Sigmoid colon (tissue), 7 donors: Measurements from ENCODE around the gene ULBP2. TPM values are rescaled to one million over a fixed set of nuclear protein-coding genes. Genes with fewer than 3 reads are reported as not detected.

ENCODE experiments used
- DNase-seq: peaks from one replicate; pipeline ENCODE4 v3.0.0-alpha.2; 2019
- H3K27ac ChIP-seq, 4 donors: fragments of 200-600 bp; sonication (generic); one replicate each; pipeline ENCODE4 v1.5.1; 2016 to 2019; ENCODE audit warnings: mild to moderate bottlenecking in 1 of 4
- H3K27me3 ChIP-seq, 3 donors: fragments of 200-600 bp; sonication (generic); one replicate each; pipeline ENCODE4 v1.5.1; 2019; ENCODE audit warnings: mild to moderate bottlenecking in 1 of 3
- H3K36me3 ChIP-seq, 4 donors: fragments of 200-600 bp; sonication (generic); one replicate each; pipeline ENCODE4 v1.5.1; 2016 to 2019
- H3K4me1 ChIP-seq, 4 donors: fragments of 200-600 bp; sonication (generic); one replicate each; pipeline ENCODE4 v1.5.1; 2017 to 2019
- H3K4me3 ChIP-seq, 4 donors: fragments of 200-600 bp; sonication (generic); one replicate each; pipeline ENCODE4 v1.5.1; 2017 to 2019; ENCODE audit warnings: mild to moderate bottlenecking in 2 of 4, moderate library complexity in 1 of 4
- H3K9me3 ChIP-seq, 4 donors: fragments of 200-600 bp in 3 of 4; sonication (generic) in 3 of 4; one replicate each; pipeline versions ENCODE4 v1.5.1 to v1.6.1; 2013 to 2019
- EP300 ChIP-seq, 4 donors: sonication (generic); formaldehyde crosslinking; IDR thresholded peaks; one replicate each; pipeline ENCODE4 v1.6.1; 2017; ENCODE audit warnings: antibody characterized with exemption in 4 of 4
- POLR2A ChIP-seq, 2 donors: fragments of 450-650 bp; IDR thresholded peaks; one replicate each; pipeline ENCODE4 v1.6.1; 2016; ENCODE audit warnings: antibody characterized with exemption in 2 of 2, mild to moderate bottlenecking in 2 of 2, moderate library complexity in 2 of 2
- POLR2AphosphoS5 ChIP-seq, 4 donors: sonication (generic); formaldehyde crosslinking; IDR thresholded peaks; one replicate each; pipeline ENCODE4 v1.6.1; 2017; ENCODE audit warnings: antibody characterized with exemption in 4 of 4
- WGBS, 2 donors: extraction: QIAGEN DNeasy Blood & Tissue Kit; methylation state at CpG; one replicate each; pipeline ENCODE4 v1.1.7; 2013; 5-methylcytosine and 5-hydroxymethylcytosine counted together
- intact Hi-C: fragments of 100-400 bp; cut with DNase I; formaldehyde crosslinking; loops from one replicate; pipeline ENCODE4 v1.15.1; 2023
- polyA plus RNA-seq, 3 donors: library from polyadenylated mRNA; stranded (reverse); fragments of 200-250 nt; gene quantifications; one replicate each; pipeline ENCODE4 v1.2.3, GENCODE V29; 2013
- total RNA-seq, 4 donors: library from RNA; depleted of rRNA; stranded (reverse); fragments of >200 nt; gene quantifications; one replicate each; pipeline ENCODE4 v1.1.0, GENCODE V29; 2016
- TF ChIP-seq, protein P1 (sequence below), 4 experiments: fragments of 450-650 bp in 3 of 4; fragments of 200-600 bp in 1 of 4; IDR thresholded peaks; one replicate each; pipeline ENCODE4 v1.5.1; 2016 to 2019; ENCODE audit warnings: antibody characterized with exemption in 4 of 4, mild to moderate bottlenecking in 3 of 4, moderate library complexity in 2 of 4
- donor health status: healthy with polysubstance abuse.
- donor health status: Bipolar disorder and iron deficiency.
- donor health status: healthy.

Gene ULBP2
- total and polyA plus RNA-seq, 7 donors: 0.34 TPM; not detected in 6

- Histone ChIP-seq H3K4me3 (no peak overlapping the region), H3K36me3 (no peaks in the 10 kb centered on the region), H3K4me1 (peaks cover 0 to 15% (median 10%) of the 10 kb centered on the region in 4 donors), H3K27ac (no peak overlapping the region), H3K27me3 (peaks cover 0 to 55% (median 36%) of the 10 kb centered on the region in 3 donors), H3K9me3 (no peaks in the 10 kb centered on the region)
- intact Hi-C loops: loop anchor here (10.0 kb wide), 2 partner anchors 215 to 385 kb away; partner anchors contain the start of genes LATS1 and PPIL4
- DNase-seq: no peak
- TF ChIP-seq EP300 (IDR thresholded peaks at IDR 0.05): no peak
- TF ChIP-seq, protein P1, sequence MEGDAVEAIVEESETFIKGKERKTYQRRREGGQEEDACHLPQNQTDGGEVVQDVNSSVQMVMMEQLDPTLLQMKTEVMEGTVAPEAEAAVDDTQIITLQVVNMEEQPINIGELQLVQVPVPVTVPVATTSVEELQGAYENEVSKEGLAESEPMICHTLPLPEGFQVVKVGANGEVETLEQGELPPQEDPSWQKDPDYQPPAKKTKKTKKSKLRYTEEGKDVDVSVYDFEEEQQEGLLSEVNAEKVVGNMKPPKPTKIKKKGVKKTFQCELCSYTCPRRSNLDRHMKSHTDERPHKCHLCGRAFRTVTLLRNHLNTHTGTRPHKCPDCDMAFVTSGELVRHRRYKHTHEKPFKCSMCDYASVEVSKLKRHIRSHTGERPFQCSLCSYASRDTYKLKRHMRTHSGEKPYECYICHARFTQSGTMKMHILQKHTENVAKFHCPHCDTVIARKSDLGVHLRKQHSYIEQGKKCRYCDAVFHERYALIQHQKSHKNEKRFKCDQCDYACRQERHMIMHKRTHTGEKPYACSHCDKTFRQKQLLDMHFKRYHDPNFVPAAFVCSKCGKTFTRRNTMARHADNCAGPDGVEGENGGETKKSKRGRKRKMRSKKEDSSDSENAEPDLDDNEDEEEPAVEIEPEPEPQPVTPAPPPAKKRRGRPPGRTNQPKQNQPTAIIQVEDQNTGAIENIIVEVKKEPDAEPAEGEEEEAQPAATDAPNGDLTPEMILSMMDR (IDR thresholded peaks at IDR 0.05): no peak
- TF ChIP-seq POLR2A (IDR thresholded peaks at IDR 0.05): no peak
- TF ChIP-seq POLR2AphosphoS5 (IDR thresholded peaks at IDR 0.05): no peak
- 4 to 10% methylated on average over 3 of the region's 3 CpGs for WGBS, 2 donors
These were observed 12.4 kb upstream of the ULBP2 start for GRCh38 chr6:149929422-149929821.

DNA sequence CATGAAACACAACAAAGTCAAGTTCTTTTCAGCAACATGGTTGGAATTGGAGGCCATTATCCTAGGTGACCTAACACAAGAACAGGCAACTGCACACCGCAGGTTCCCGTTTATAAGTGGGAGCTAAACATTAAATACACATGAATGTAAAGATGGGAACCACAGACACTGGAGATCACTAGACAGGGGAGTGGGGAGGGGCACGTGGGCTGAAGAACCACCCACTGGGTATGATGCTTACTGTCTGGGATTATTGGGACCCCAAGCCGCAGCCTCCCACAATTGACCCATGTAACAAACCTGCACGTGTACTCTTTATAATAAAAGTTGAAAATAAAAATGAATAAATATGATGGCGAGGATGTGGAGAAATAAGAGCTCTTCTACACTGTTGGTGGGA is 10.3 kb upstream of the ULBP2 start:
- DNase-seq: no peak
- no peaks in the 10 kb centered on the region for H3K9me3 ChIP-seq
- H3K4me3 ChIP-seq: no peak overlapping the region
- peaks cover 8 to 76% (median 55%) of the 10 kb centered on the region in 3 donors for H3K27me3 ChIP-seq
- H3K27ac ChIP-seq: no peak overlapping the region
- WGBS, 2 donors: 55 to 70% methylated on average over 6 of the region's 6 CpGs
- intact Hi-C loops: no loop called here
- TF ChIP-seq, protein P1 (IDR thresholded peaks at IDR 0.05): no peak
- TF ChIP-seq EP300 (IDR thresholded peaks at IDR 0.05) (no peak), POLR2AphosphoS5 (IDR thresholded peaks at IDR 0.05) (no peak), POLR2A (IDR thresholded peaks at IDR 0.05) (no peak)
- H3K4me1 ChIP-seq: no peaks in the 10 kb centered on the region
- no peaks in the 10 kb centered on the region for H3K36me3 ChIP-seq

DNA sequence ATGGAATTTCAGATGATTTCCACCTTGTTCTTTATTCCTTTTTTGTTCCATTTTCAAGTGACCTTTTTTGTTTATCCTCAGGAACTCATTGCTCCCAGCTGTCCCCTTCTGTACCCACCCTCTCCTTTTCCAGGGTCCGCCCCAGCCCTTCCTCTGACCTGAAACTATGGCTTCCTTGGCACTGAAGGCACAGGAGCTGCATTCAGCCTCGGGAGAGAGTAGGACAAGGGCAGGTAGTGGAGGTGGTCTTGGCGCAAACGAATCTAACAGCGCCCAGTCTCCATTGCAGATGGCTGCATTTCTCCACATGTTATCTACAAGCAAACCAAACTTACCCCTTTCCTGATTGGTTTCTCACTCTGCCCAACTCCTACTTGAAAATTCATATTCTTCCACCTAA is 8.8 kb upstream of the ULBP2 start:
- H3K27ac ChIP-seq: no peak overlapping the region
- peaks cover 0 to under 1% (median under 1%) of the 10 kb centered on the region in 4 donors for H3K4me1 ChIP-seq
- H3K4me3 ChIP-seq: no peak overlapping the region
- H3K27me3 ChIP-seq: peaks cover 12 to 90% (median 68%) of the 10 kb centered on the region in 3 donors
- 56 to 67% methylated on average over 5 of the region's 5 CpGs for WGBS, 2 donors
- no peaks in the 10 kb centered on the region for H3K9me3 ChIP-seq
- no peak for TF ChIP-seq POLR2AphosphoS5 (IDR thresholded peaks at IDR 0.05)
- TF ChIP-seq POLR2A (IDR thresholded peaks at IDR 0.05): no peak
- TF ChIP-seq EP300 (IDR thresholded peaks at IDR 0.05): no peak
- no peak for DNase-seq
- no peaks in the 10 kb centered on the region for H3K36me3 ChIP-seq
- intact Hi-C loops: no loop called here

DNA sequence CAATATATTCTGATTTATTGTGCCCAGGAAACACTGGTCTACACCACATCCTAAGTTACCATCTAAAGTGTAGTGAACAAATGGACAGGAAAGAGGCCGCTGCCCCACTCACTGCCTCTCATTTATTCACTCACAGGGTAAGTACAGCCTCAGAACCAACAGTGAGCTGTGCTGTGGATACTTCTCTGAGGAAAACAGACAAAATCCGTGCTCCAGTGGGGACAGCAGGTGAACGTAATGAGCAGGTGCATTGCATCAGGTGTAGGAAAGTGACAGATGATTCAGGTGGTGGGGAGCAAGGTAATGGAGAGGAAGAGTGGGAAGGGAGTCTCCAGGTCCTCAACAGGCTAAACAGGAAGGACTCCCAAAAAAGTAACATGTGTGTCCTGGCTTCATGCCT is 8.4 kb upstream of the ULBP2 start:
- no peak for DNase-seq
- H3K27me3 ChIP-seq: peaks cover 16 to 94% (median 72%) of the 10 kb centered on the region in 3 donors

More for the DNA sequence above, 8.4 kb upstream of the ULBP2 start:
- TF ChIP-seq EP300 (IDR thresholded peaks at IDR 0.05): no peak
- TF ChIP-seq, protein P1 (IDR thresholded peaks at IDR 0.05): no peak
- no peak for TF ChIP-seq POLR2AphosphoS5 (IDR thresholded peaks at IDR 0.05)
- no peak for TF ChIP-seq POLR2A (IDR thresholded peaks at IDR 0.05)
- intact Hi-C loops: no loop called here
- no peak overlapping the region for H3K4me3 ChIP-seq
- no peak overlapping the region for H3K27ac ChIP-seq
- peaks cover 0 to 5% (median 4%) of the 10 kb centered on the region in 4 donors for H3K4me1 ChIP-seq
- 28 to 29% methylated on average over 3 of the region's 3 CpGs for WGBS, 2 donors
- H3K9me3 ChIP-seq: no peaks in the 10 kb centered on the region
- no peaks in the 10 kb centered on the region for H3K36me3 ChIP-seq
